Right lobe of liver (tissue), 6 donors: ENCODE data around the gene MMP26. TPM values are rescaled to one million over a fixed set of nuclear protein-coding genes. Genes with fewer than 3 reads are reported as not detected.

Source experiments
- ATAC-seq, 4 donors: fragments of 200-7000 bp; cut with Tn5 transposase; one replicate each; pipeline ENCODE4 v1.9.1; 2020; ENCODE audit warnings: mild to moderate bottlenecking in 4 of 4, moderate library complexity in 4 of 4
- DNase-seq, 3 donors: peaks; one replicate each; pipeline ENCODE4 v3.0.0-alpha.2; 2020
- H3K27ac ChIP-seq, 3 donors: fragments of 200-600 bp; one replicate each; pipeline ENCODE4 v1.8.0; 2022
- H3K27me3 ChIP-seq, 2 donors: fragments of 200-600 bp; one replicate each; pipeline ENCODE4 v1.8.0; 2022
- H3K36me3 ChIP-seq, 4 donors: fragments of 200-600 bp; sonication (generic) in 1 of 4; one replicate each; pipeline versions ENCODE4 v1.5.1 to v1.8.0; 2017 to 2022; ENCODE audit warnings: control low read depth in 1 of 4
- H3K4me1 ChIP-seq, 4 donors: fragments of 200-600 bp; sonication (generic) in 1 of 4; one replicate each; pipeline versions ENCODE4 v1.5.1 to v1.8.0; 2017 to 2022; ENCODE audit warnings: control low read depth in 1 of 4
- H3K4me3 ChIP-seq, 3 donors: fragments of 200-600 bp; one replicate each; pipeline ENCODE4 v1.8.0; 2022
- H3K9me3 ChIP-seq, 4 donors: fragments of 200-600 bp; sonication (generic) in 1 of 4; one replicate each; pipeline versions ENCODE4 v1.5.1 to v1.8.0; 2017 to 2022; ENCODE audit warnings: control low read depth in 1 of 4
- POLR2A ChIP-seq: fragments of 450-650 bp; IDR thresholded peaks from one replicate; pipeline ENCODE4 v1.6.1; 2017; ENCODE audit warnings: antibody characterized with exemption, mild to moderate bottlenecking
- WGBS: methylation state at CpG from one replicate; pipeline ENCODE4 v1.1.6; 2018; ENCODE audit warnings: low coverage, low lambda C conversion rate; ENCODE audit not compliant: insufficient coverage; ENCODE audit errors: missing lambda C conversion rate; 5-methylcytosine and 5-hydroxymethylcytosine counted together
- intact Hi-C, 2 donors: fragments of 100-400 bp; cut with DNase I; formaldehyde crosslinking; loops; one replicate each; pipeline versions ENCODE4 v1.11.2 to v1.14.1; 2022
- total RNA-seq, 6 experiments: library from RNA; depleted of rRNA in 2 of 6; stranded (reverse); fragments of >200 nt in 2 of 6; fragmentation: NEBNext Ultra II Directional in 3 of 6; extraction: Animal tissue kit (Norgen Biotek cat#: 25700) in 3 of 6; gene quantifications; one replicate each; pipeline versions ENCODE4 v1.1.0 to v1.2.4, GENCODE V29; 2016 to 2023
- TF ChIP-seq, protein P1 (sequence below), 4 donors: fragments of 200-600 bp in 3 of 4; fragments of 450-650 bp in 1 of 4; IDR thresholded peaks; one replicate each; pipeline versions ENCODE4 v1.5.1 to v1.8.0; 2016 to 2022; ENCODE audit warnings: antibody characterized with exemption in 4 of 4, mild to moderate bottlenecking in 2 of 4
- donor health status: DM: no; HTN: yes; CAD: no.
- donor health status: DM: no; HTN: no; CAD: no.
- donor health status: DM: no; HTN: no; CAD: no.
- donor health status: DM: no; HTN: yes; CAD: no.
- donor health status: DM: no; HTN: yes; CAD: no.

MMP26 gene
- total RNA-seq, 6 experiments from 2014 or later, result not detected

DNA sequence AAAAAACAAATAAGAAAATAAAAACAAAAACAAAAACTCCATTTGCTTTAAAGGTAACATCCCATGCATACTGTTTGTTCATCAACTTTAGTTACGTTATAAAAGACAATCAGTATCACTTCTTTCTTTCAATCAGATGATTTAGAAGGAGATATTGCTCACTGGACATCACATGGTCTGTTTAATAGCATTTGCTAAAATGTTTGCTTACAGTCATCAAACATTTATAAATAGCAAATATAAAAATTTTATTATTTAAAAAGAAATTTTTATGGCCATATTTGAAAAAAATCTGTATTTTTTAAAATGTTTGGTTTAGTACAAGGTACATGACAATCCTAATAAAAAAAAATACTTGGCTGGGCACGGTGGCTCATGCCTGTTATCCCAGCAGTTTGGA, 22.6 kb downstream of the MMP26 start:
- intact Hi-C loops, result no loop called here
- DNase-seq, result no peak
- H3K4me3 ChIP-seq, result no peak overlapping the region

GRCh38 chr11:4740735-4741134, 36.2 kb downstream of the MMP26 start:
- Histone ChIP-seq H3K4me3 (no peak overlapping the region), H3K36me3 (no peaks in the 10 kb centered on the region), H3K27me3 (no peaks in the 10 kb centered on the region), H3K27ac (no peak overlapping the region), H3K9me3 (no peaks in the 10 kb centered on the region), H3K4me1 (no peaks in the 10 kb centered on the region)
- TF ChIP-seq, protein P1, sequence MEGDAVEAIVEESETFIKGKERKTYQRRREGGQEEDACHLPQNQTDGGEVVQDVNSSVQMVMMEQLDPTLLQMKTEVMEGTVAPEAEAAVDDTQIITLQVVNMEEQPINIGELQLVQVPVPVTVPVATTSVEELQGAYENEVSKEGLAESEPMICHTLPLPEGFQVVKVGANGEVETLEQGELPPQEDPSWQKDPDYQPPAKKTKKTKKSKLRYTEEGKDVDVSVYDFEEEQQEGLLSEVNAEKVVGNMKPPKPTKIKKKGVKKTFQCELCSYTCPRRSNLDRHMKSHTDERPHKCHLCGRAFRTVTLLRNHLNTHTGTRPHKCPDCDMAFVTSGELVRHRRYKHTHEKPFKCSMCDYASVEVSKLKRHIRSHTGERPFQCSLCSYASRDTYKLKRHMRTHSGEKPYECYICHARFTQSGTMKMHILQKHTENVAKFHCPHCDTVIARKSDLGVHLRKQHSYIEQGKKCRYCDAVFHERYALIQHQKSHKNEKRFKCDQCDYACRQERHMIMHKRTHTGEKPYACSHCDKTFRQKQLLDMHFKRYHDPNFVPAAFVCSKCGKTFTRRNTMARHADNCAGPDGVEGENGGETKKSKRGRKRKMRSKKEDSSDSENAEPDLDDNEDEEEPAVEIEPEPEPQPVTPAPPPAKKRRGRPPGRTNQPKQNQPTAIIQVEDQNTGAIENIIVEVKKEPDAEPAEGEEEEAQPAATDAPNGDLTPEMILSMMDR (IDR thresholded peaks at IDR 0.05), result no peak
- no peak for TF ChIP-seq POLR2A
- DNase-seq, result no peak
- intact Hi-C loops, result no loop called here
- no peak for ATAC-seq
- WGBS, result 34% methylated on average over 2 of the region's 2 CpGs

More for the DNA sequence above, 22.6 kb downstream of the MMP26 start:
- Histone ChIP-seq H3K27ac (no peak overlapping the region), H3K36me3 (no peaks in the 10 kb centered on the region), H3K9me3 (no peaks in the 10 kb centered on the region), H3K27me3 (no peaks in the 10 kb centered on the region), H3K4me1 (no peaks in the 10 kb centered on the region)
- TF ChIP-seq, protein P1 (IDR thresholded peaks at IDR 0.05), result no peak
- no peak for TF ChIP-seq POLR2A
- ATAC-seq, result no peak
- 79% methylated on average over 2 of the region's 2 CpGs for WGBS

DNA sequence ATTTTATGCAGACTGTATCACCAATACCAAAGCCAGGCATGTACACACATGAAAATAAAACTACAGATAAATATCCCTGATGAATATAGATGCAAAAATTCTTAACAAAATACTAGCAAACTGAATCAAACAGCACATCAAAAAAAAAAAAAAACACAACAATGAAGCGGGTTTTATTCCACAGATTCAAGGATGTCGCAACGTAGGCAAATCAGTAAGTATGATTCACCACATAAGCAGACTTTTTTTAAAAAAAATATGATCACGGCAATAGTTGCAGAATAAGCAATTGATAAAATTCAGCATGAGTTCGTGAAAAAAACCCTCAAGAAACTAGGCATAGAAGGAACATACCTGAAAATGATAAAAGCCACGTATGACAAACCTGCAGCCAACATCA, 43.9 kb downstream of the MMP26 start:
- ATAC-seq (no peak), DNase-seq (no peak)
- intact Hi-C loops, result no loop called here
- TF ChIP-seq, protein P1 (IDR thresholded peaks at IDR 0.05), result no peak
- TF ChIP-seq POLR2A, result no peak
- no peak overlapping the region for H3K27ac ChIP-seq
- no peaks in the 10 kb centered on the region for H3K4me1 ChIP-seq
- no peaks in the 10 kb centered on the region for H3K9me3 ChIP-seq
- H3K4me3 ChIP-seq, result no peak overlapping the region
- H3K27me3 ChIP-seq, result peaks cover 0 to 6% of the 10 kb centered on the region in 2 donors
- WGBS, result 50% methylated on average over 6 of the region's 6 CpGs
- H3K36me3 ChIP-seq, result no peaks in the 10 kb centered on the region

GRCh38 chr11:4751201-4751600, 46.6 kb downstream of the MMP26 start:
- DNase-seq (no peak), ATAC-seq (no peak)
- peaks cover 0 to 6% of the 10 kb centered on the region in 2 donors for H3K27me3 ChIP-seq
- H3K9me3 ChIP-seq, result no peaks in the 10 kb centered on the region
- 33% methylated on average over 1 of the region's 1 CpG for WGBS
- no peak overlapping the region for H3K4me3 ChIP-seq
- no peak overlapping the region for H3K27ac ChIP-seq
- H3K4me1 ChIP-seq, result no peaks in the 10 kb centered on the region
- TF ChIP-seq, protein P1 (IDR thresholded peaks at IDR 0.05), result no peak
- no peak for TF ChIP-seq POLR2A
- H3K36me3 ChIP-seq, result no peaks in the 10 kb centered on the region
- intact Hi-C loops, result no loop called here

Other genes with a start within 250 kb of the MMP26 start
- gene OR52K1, start 222.1 kb upstream of the MMP26 start, total RNA-seq, result under 1 TPM in 1 of 6 experiments, not detected in 5; 0.07 TPM
- not detected for gene OR52M1, start 159.6 kb upstream of the MMP26 start, total RNA-seq
- gene OR52I2, start 123.0 kb upstream of the MMP26 start, total RNA-seq, result not detected
- gene OR52I1, start 110.7 kb upstream of the MMP26 start, total RNA-seq, result not detected
- gene TRIM68, start 96.6 kb upstream of the MMP26 start, total RNA-seq, result 1 to 10 TPM; 3.3 to 8.6 (median 5.8) TPM
- gene OR51D1, start 67.3 kb upstream of the MMP26 start, total RNA-seq, result not detected
- not detected for gene OR51E1, start 60.8 kb upstream of the MMP26 start, total RNA-seq
- gene OR51E2, start 6.9 kb upstream of the MMP26 start, total RNA-seq, result not detected
- not detected for gene OR51F1, start 65.2 kb downstream of the MMP26 start, total RNA-seq
- not detected for gene OR52R1, start 99.6 kb downstream of the MMP26 start, total RNA-seq
- gene OR51F2, start 116.5 kb downstream of the MMP26 start, total RNA-seq, result not detected
- not detected for gene OR51S1, start 144.4 kb downstream of the MMP26 start, total RNA-seq
- gene OR51T1, start 177.1 kb downstream of the MMP26 start, total RNA-seq, result not detected
- not detected for gene OR51A7, start 199.0 kb downstream of the MMP26 start, total RNA-seq
- gene OR51G2, start 214.6 kb downstream of the MMP26 start, total RNA-seq, result not detected
- gene OR51G1, start 219.6 kb downstream of the MMP26 start, total RNA-seq, result not detected
- gene OR51A4, start 242.8 kb downstream of the MMP26 start, total RNA-seq, result not detected